DND-41 (cell line): ENCODE results near the gene NT5M.

Experiments used
- ATAC-seq: fragments of 200-7000 bp; cut with Tn5 transposase; 3 replicates; pipeline ENCODE4 v1.9.1; 2021; ENCODE audit warnings: low read depth; ENCODE audit not compliant: insufficient read depth
- DNase-seq: peaks from one replicate; pipeline ENCODE4 v3.0.0-alpha.2; 2020
- H2AFZ ChIP-seq: 2 replicates; pipeline ENCODE4 v1.6.0; 2012; ENCODE audit warnings: low read depth, low read length
- H3K27ac ChIP-seq: 2 replicates; pipeline ENCODE4 v1.5.1; 2012; ENCODE audit warnings: low read length, inconsistent platforms
- H3K27me3 ChIP-seq: fragments of 200-600 bp; sonication (generic); 2 replicates; pipeline ENCODE4 v1.6.0; 2012; ENCODE audit warnings: low read length, mild to moderate bottlenecking, inconsistent platforms; ENCODE audit not compliant: insufficient read depth, poor library complexity
- H3K36me3 ChIP-seq: 2 replicates; pipeline ENCODE4 v1.5.1; 2012; ENCODE audit warnings: low read length, inconsistent platforms; ENCODE audit not compliant: insufficient read depth
- H3K4me1 ChIP-seq: 2 replicates; pipeline ENCODE4 v1.5.1; 2012; ENCODE audit warnings: mild to moderate bottlenecking, low read length; ENCODE audit not compliant: insufficient read depth
- H3K4me2 ChIP-seq: 2 replicates; pipeline ENCODE4 v1.6.0; 2012; ENCODE audit warnings: mild to moderate bottlenecking, moderate library complexity, low read length, inconsistent platforms; ENCODE audit not compliant: insufficient read depth
- H3K4me3 ChIP-seq, 2 experiments: fragments of 200-600 bp in 1 of 2; shearing (Covaris generic) in 1 of 2; 2 replicates each; pipeline ENCODE4 v1.5.1; 2012 to 2016; ENCODE audit warnings: inconsistent platforms in 2 of 2, low read length in 2 of 2, mild to moderate bottlenecking in 2 of 2, low read depth in 1 of 2, moderate library complexity in 1 of 2
- H3K79me2 ChIP-seq: 2 replicates; pipeline ENCODE4 v1.6.0; 2012; ENCODE audit warnings: low read length, inconsistent platforms; ENCODE audit not compliant: insufficient read depth
- H3K9ac ChIP-seq: 2 replicates; pipeline ENCODE4 v1.6.0; 2012; ENCODE audit warnings: low read depth, mild to moderate bottlenecking, inconsistent platforms, low read length, moderate library complexity
- H3K9me3 ChIP-seq: 2 replicates; pipeline ENCODE4 v1.5.1; 2012; ENCODE audit warnings: low read length, moderate library complexity, mild to moderate bottlenecking, inconsistent platforms; ENCODE audit not compliant: insufficient read depth, severe bottlenecking
- H4K20me1 ChIP-seq: 2 replicates; pipeline ENCODE4 v1.6.0; 2012; ENCODE audit warnings: low read length; ENCODE audit not compliant: insufficient read depth
- EZH2 ChIP-seq: IDR thresholded peaks from 3 replicates; pipeline ENCODE4 v1.6.1; 2012; ENCODE audit warnings: borderline replicate concordance, low read depth, mild to moderate bottlenecking, moderate library complexity, low read length, inconsistent platforms; ENCODE audit not compliant: severe bottlenecking
- TF ChIP-seq, protein P1 (sequence below): IDR thresholded peaks from 2 replicates; pipeline ENCODE4 v1.5.1; 2012; ENCODE audit warnings: borderline replicate concordance, low read length, moderate library complexity, mild to moderate bottlenecking; ENCODE audit not compliant: poor library complexity, severe bottlenecking; ENCODE audit errors: extremely low read depth

Gene NT5M

DNA sequence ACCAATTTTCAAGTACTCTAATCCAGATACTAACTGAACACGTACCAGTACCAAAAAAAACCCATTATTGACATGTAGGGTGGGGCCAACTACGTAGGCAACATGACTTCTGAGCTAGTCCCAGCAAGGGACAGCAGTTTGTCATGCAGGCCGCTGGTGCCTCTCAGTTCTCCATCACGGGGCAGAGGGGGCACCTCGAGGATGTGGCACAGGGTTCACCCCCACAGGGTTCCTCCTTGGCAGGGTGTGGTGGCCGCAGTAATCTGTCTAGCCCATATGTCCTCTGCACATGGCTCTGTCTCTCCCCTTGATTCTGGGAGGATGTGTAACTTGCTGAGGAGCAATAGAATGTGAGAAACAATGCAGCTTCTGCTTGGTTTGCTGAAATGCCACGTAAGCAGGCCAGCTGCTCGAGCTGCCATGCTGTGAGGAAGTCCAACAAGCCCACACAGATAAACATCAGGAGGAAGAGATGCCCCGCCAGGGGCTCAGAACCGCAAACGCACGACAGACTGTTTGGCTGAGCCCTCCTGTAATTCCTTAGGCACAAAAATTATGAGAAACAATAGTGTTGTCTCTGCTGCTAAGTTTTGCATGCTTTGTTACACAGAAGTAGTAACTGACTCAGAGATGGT is 62.4 kb downstream of the NT5M start:
- no peaks in the 10 kb centered on the region for H4K20me1 ChIP-seq

GRCh38 chr17:17366235-17366634 is 63.1 kb downstream of the NT5M start:
- H3K4me2 ChIP-seq, result no peak overlapping the region
- no peaks in the 10 kb centered on the region for H3K27me3 ChIP-seq
- no peak overlapping the region for H3K27ac ChIP-seq
- H3K36me3 ChIP-seq, result no peaks in the 10 kb centered on the region
- no peak overlapping the region for H3K9ac ChIP-seq
- TF ChIP-seq, protein P1, sequence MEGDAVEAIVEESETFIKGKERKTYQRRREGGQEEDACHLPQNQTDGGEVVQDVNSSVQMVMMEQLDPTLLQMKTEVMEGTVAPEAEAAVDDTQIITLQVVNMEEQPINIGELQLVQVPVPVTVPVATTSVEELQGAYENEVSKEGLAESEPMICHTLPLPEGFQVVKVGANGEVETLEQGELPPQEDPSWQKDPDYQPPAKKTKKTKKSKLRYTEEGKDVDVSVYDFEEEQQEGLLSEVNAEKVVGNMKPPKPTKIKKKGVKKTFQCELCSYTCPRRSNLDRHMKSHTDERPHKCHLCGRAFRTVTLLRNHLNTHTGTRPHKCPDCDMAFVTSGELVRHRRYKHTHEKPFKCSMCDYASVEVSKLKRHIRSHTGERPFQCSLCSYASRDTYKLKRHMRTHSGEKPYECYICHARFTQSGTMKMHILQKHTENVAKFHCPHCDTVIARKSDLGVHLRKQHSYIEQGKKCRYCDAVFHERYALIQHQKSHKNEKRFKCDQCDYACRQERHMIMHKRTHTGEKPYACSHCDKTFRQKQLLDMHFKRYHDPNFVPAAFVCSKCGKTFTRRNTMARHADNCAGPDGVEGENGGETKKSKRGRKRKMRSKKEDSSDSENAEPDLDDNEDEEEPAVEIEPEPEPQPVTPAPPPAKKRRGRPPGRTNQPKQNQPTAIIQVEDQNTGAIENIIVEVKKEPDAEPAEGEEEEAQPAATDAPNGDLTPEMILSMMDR, result no peak
- no peak for TF ChIP-seq EZH2
- DNase-seq (no peak), ATAC-seq (no peak)
- H2AFZ ChIP-seq, result no peak overlapping the region
- no peaks in the 10 kb centered on the region for H4K20me1 ChIP-seq
- no peak overlapping the region for H3K4me3 ChIP-seq
- no peaks in the 10 kb centered on the region for H3K79me2 ChIP-seq
- peaks cover 24% of the 10 kb centered on the region for H3K4me1 ChIP-seq
- peaks cover 8% of the 10 kb centered on the region for H3K9me3 ChIP-seq

More for the DNA sequence above, 62.4 kb downstream of the NT5M start:
- Histone ChIP-seq H3K27me3 (no peaks in the 10 kb centered on the region), H2AFZ (no peak overlapping the region), H3K9me3 (peaks cover 8% of the 10 kb centered on the region), H3K79me2 (no peaks in the 10 kb centered on the region), H3K9ac (no peak overlapping the region), H3K27ac (peak overlapping the region; percentile 15), H3K4me1 (peaks cover 22% of the 10 kb centered on the region), H3K36me3 (no peaks in the 10 kb centered on the region), H3K4me2 (no peak overlapping the region), H3K4me3 (no peak overlapping the region)
- no peak; the same call in 2 of the 3 replicates for ATAC-seq
- TF ChIP-seq, protein P1, result no peak
- TF ChIP-seq EZH2, result no peak
- DNase-seq, result peak; percentile 36

DNA sequence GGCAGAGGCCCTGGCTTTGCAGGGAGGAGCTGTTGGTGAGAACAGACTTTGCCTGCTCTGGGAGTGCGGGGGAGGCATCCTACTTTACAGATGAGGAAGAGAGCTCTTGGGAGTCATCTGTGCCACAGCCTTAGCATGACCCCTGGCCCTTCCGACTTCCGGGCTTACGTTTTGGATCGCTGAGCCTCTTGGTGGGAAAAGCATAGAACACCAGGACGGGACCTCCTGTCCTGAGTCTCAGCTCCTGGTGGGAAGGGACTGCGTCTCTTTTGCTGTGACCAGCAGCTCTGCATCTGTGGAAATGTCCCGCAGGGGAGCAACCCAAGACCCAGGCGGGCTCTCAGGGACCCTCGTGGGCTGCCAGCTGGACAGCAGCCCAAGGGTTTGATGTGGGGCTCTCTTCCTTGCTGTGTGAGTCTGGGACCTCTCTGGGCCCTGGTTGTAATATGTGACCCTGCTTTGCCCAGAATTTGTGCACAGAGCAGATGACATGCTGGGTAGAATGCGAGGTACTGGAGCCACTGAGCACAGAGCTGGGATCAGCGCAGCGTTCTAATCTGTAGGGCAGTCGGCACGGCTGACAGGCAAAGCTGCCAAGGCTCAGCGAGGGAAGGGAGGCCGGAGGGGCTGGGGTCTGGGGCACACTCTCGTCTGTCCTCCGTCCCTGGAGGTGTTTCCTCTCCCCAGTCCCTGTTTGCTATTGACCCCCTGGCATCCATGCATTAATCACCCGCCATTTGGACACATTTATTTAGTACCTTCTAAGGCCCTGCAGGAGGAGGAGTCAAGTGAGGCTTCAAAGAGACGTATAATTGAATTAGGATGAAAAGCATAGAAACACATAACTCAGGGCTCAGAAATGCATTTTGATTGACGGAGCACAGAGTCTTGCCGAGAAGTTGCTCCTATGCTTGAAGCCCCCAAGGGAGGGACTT is 64.0 kb downstream of the NT5M start:
- H3K4me2 ChIP-seq, result no peak overlapping the region
- peaks cover 8% of the 10 kb centered on the region for H3K9me3 ChIP-seq
- no peaks in the 10 kb centered on the region for H3K79me2 ChIP-seq
- no peaks in the 10 kb centered on the region for H4K20me1 ChIP-seq
- DNase-seq, result no peak
- H3K4me3 ChIP-seq, result no peak overlapping the region
- peaks cover 24% of the 10 kb centered on the region for H3K4me1 ChIP-seq
- no peaks in the 10 kb centered on the region for H3K36me3 ChIP-seq
- TF ChIP-seq EZH2, result no peak
- TF ChIP-seq, protein P1, result no peak
- H3K27me3 ChIP-seq, result no peaks in the 10 kb centered on the region
- no peak for ATAC-seq
- H3K27ac ChIP-seq, result no peak overlapping the region
- no peak overlapping the region for H2AFZ ChIP-seq
- H3K9ac ChIP-seq, result no peak overlapping the region
